HepG2 (cell line): ENCODE results near the gene GP1BA. TPM values are rescaled to one million over a fixed set of nuclear protein-coding genes. Genes with fewer than 3 reads are reported as not detected.
A peak's percentile ranks its signal among the peaks of the same experiment; 100 is the strongest.

ENCODE experiments used
- CCDC6 ChIP-seq: sonication (generic); formaldehyde crosslinking; IDR thresholded peaks from 2 replicates; pipeline ENCODE4 v1.8.1; 2022; ENCODE audit warnings: mild to moderate bottlenecking, missing genetic modification reagents, moderate library complexity
- HNRNPK ChIP-seq: fragments of 200-400 bp; formaldehyde crosslinking; IDR thresholded peaks from 2 replicates; pipeline ENCODE4 v1.6.1; 2018; ENCODE audit warnings: low read length, low read depth, moderate library complexity, mild to moderate bottlenecking; ENCODE audit not compliant: poor library complexity, severe bottlenecking
- KDM2A ChIP-seq: sonication (generic); formaldehyde crosslinking; IDR thresholded peaks from 2 replicates; pipeline ENCODE4 v1.4.0; 2020; ENCODE audit warnings: low read depth, missing genetic modification reagents, borderline replicate concordance
- KMT2B ChIP-seq: IDR thresholded peaks from 2 replicates; pipeline ENCODE4 v1.6.1; 2016; ENCODE audit warnings: missing genetic modification reagents, missing compliant biosample characterization
- MATR3 ChIP-seq: sonication (generic); formaldehyde crosslinking; IDR thresholded peaks from 2 replicates; pipeline ENCODE4 v1.4.0; 2020; ENCODE audit warnings: missing genetic modification reagents
- MIER3 ChIP-seq: IDR thresholded peaks from 2 replicates; pipeline ENCODE4 v1.6.1; 2016; ENCODE audit warnings: missing compliant biosample characterization, borderline replicate concordance
- PHF20 ChIP-seq: sonication (generic); formaldehyde crosslinking; IDR thresholded peaks from 2 replicates; pipeline ENCODE4 v1.5.0; 2020; ENCODE audit warnings: mild to moderate bottlenecking, missing genetic modification reagents
- TCF7L2 ChIP-seq: IDR thresholded peaks from 2 replicates; pipeline ENCODE4 v1.6.1; 2011; ENCODE audit warnings: mild to moderate bottlenecking, low read depth, low read length, moderate library complexity
- TP53 ChIP-seq: sonication (generic); formaldehyde crosslinking; conservative IDR thresholded peaks from 2 replicates; pipeline ENCODE4 v1.4.0; 2020; ENCODE audit warnings: missing genetic modification reagents
- ZBTB42 ChIP-seq: sonication (generic); formaldehyde crosslinking; IDR thresholded peaks from 2 replicates; pipeline ENCODE4 v1.5.0; 2020; ENCODE audit warnings: mild to moderate bottlenecking, missing genetic modification reagents
- ZNF607 ChIP-seq: sonication (generic); formaldehyde crosslinking; IDR thresholded peaks from 2 replicates; pipeline ENCODE4 v1.5.1; 2020; ENCODE audit warnings: missing genetic modification reagents, mild to moderate bottlenecking, borderline replicate concordance
- ZNF781 ChIP-seq: sonication (generic); formaldehyde crosslinking; IDR thresholded peaks from 2 replicates; pipeline ENCODE4 v1.5.1; 2020; ENCODE audit warnings: borderline replicate concordance, mild to moderate bottlenecking, missing genetic modification reagents; ENCODE audit errors: not compliant biosample characterization
- polyA plus RNA-seq, 8 experiments: library from polyadenylated mRNA; depleted of rRNA in 3 of 8; stranded (reverse) in 7 of 8; unstranded in 1 of 8; fragments of >200 nt; fragmentation: Illumina TruSeq in 4 of 8; extraction: Trizol in 4 of 8; gene quantifications; 2 replicates each; pipeline versions ENCODE4 v1.2.1 to v1.2.3, GENCODE V29; 2011 to 2016; ENCODE audit warnings: low read depth in 4 of 8, missing spikeins in 1 of 8, mixed read lengths in 1 of 8; ENCODE audit not compliant: insufficient read depth in 1 of 8
- total RNA-seq, 5 experiments: library from RNA; depleted of rRNA; stranded (reverse); fragments of >200 nt; fragmentation: Illumina TruSeq; extraction: Trizol; gene quantifications; 2 replicates each; pipeline ENCODE4 v1.2.3, GENCODE V29; 2016; ENCODE audit warnings: low read depth in 1 of 5
- TF ChIP-seq, protein P1 (sequence below): sonication (generic); formaldehyde crosslinking; conservative IDR thresholded peaks from 2 replicates; pipeline ENCODE4 v1.8.1; 2023; ENCODE audit warnings: missing genetic modification reagents
- TF ChIP-seq, protein P2 (sequence below): sonication (generic); formaldehyde crosslinking; IDR thresholded peaks from 2 replicates; pipeline ENCODE4 v1.8.0; 2022; ENCODE audit warnings: low read depth, missing genetic modification reagents
- TF ChIP-seq, protein P3 (sequence below): sonication (generic); formaldehyde crosslinking; IDR thresholded peaks from 2 replicates; pipeline ENCODE4 v1.8.0; 2022; ENCODE audit warnings: missing genetic modification reagents, low read depth, mild to moderate bottlenecking, borderline replicate concordance
- TF ChIP-seq, protein P4 (sequence below): IDR thresholded peaks from 2 replicates; pipeline ENCODE4 v1.6.1; 2012; ENCODE audit warnings: inconsistent platforms
- TF ChIP-seq, protein P5 (sequence below): IDR thresholded peaks from 2 replicates; pipeline ENCODE4 v1.6.1; 2016
- TF ChIP-seq, protein P6 (sequence below): sonication (generic); formaldehyde crosslinking; IDR thresholded peaks from 2 replicates; pipeline ENCODE4 v1.5.0; 2020; ENCODE audit warnings: mild to moderate bottlenecking, missing genetic modification reagents, moderate library complexity

Gene GP1BA
- total and polyA plus RNA-seq, 2 of the 13 experiments (the other 11 are each of a cell fraction or from before 2014, with no cell fraction given): not detected

DNA sequence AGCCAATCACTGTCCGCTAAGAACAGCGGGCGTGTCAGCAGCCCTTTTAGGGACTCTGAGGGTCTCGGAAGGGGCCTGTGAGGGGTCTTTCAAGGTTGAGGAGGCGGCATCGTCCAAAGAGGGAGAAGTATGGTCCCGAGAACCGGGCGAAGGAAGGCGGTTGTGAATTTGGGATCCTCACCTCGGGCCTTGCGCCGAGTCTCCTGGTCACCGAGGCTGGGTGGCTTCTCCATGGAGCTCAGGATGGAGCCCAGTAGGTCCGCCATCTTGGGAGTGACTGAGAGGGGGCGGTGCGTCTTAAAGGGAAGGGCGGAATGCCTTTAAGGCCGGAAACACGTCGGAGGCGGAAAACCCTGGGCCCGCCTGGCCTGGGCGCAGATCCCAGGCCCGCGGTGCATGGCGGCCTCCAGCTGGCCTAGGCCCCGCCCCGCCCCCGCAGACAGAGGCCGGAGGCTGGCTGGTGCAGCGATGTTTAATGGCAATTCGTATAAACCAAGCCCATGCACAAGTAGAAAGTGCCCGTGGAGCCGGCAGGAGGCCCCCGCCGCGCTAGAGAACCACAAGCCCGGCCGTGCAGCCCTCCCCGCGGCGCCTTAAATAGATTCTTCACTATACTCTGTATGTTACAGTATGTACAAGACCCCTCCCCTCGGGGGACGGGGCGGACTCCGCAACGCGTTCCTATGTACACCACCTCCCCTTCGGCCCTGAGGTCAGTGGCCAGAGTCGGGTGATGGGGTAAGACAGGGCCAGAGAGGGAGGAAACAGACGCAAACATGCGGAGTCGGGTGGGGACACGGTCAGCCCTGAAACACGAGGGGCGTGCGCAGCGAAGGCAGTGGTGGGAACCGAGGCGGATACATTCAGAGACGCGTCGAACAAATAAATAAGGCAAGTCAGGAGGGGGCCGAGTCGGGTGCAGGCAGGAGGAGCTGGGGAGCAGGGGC, 35.7 kb downstream of the GP1BA start, which contains the start of gene SPAG7 (continued):
- TF ChIP-seq ZNF781: no peak
- TF ChIP-seq, protein P1, sequence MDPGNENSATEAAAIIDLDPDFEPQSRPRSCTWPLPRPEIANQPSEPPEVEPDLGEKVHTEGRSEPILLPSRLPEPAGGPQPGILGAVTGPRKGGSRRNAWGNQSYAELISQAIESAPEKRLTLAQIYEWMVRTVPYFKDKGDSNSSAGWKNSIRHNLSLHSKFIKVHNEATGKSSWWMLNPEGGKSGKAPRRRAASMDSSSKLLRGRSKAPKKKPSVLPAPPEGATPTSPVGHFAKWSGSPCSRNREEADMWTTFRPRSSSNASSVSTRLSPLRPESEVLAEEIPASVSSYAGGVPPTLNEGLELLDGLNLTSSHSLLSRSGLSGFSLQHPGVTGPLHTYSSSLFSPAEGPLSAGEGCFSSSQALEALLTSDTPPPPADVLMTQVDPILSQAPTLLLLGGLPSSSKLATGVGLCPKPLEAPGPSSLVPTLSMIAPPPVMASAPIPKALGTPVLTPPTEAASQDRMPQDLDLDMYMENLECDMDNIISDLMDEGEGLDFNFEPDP: 0 out of 2 replicates have a peak, but pooled peaks have one; percentile 91
- 0 out of 2 replicates have a peak, but pooled peaks have one; percentile 36 for TF ChIP-seq CCDC6
- TF ChIP-seq ZBTB42: peak; percentile 79; the same call in 1 of the 2 replicates
- TF ChIP-seq, protein P2, sequence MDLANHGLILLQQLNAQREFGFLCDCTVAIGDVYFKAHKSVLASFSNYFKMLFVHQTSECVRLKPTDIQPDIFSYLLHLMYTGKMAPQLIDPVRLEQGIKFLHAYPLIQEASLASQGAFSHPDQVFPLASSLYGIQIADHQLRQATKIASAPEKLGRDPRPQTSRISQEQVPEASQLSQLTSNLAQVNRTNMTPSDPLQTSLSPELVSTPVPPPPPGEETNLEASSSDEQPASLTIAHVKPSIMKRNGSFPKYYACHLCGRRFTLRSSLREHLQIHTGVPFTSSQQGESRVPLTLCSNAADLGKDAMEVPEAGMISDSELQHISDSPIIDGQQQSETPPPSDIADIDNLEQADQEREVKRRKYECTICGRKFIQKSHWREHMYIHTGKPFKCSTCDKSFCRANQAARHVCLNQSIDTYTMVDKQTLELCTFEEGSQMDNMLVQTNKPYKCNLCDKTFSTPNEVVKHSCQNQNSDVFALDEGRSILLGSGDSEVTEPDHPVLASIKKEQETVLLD (CRISPR knock-in tag): peak; percentile 64; the same call in 1 of the 2 replicates
- TF ChIP-seq KMT2B (CRISPR knock-in tag): no peak; the same call in 1 of the 2 replicates
- no peak; the same call in 1 of the 2 replicates for TF ChIP-seq PHF20 (CRISPR knock-in tag)
- TF ChIP-seq, protein P3, sequence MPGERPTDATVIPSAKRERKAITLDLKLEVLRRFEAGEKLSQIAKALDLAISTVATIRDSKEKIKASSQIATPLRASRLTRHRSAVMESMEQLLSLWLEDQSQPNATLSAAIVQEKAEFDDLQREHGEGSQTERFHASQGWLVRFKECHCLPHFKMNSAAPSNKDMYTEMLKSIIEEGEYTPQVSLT: no peak
- TF ChIP-seq MIER3: peak; percentile 57; the same call in 1 of the 2 replicates
- TF ChIP-seq MATR3 (CRISPR knock-in tag): no peak
- TF ChIP-seq, protein P4, sequence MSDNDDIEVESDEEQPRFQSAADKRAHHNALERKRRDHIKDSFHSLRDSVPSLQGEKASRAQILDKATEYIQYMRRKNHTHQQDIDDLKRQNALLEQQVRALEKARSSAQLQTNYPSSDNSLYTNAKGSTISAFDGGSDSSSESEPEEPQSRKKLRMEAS: peak; percentile 80
- peak; percentile 68; the same call in 1 of the 2 replicates for TF ChIP-seq KDM2A (CRISPR knock-in tag)
- TF ChIP-seq ZNF607: peak; percentile 75; the same call in 1 of the 2 replicates
- TF ChIP-seq HNRNPK: peak; percentile 33
- no peak for TF ChIP-seq TCF7L2
- TF ChIP-seq, protein P5, sequence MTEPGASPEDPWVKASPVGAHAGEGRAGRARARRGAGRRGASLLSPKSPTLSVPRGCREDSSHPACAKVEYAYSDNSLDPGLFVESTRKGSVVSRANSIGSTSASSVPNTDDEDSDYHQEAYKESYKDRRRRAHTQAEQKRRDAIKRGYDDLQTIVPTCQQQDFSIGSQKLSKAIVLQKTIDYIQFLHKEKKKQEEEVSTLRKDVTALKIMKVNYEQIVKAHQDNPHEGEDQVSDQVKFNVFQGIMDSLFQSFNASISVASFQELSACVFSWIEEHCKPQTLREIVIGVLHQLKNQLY: 0 out of 2 replicates have a peak, but pooled peaks have one; percentile 10
- TF ChIP-seq, protein P6, sequence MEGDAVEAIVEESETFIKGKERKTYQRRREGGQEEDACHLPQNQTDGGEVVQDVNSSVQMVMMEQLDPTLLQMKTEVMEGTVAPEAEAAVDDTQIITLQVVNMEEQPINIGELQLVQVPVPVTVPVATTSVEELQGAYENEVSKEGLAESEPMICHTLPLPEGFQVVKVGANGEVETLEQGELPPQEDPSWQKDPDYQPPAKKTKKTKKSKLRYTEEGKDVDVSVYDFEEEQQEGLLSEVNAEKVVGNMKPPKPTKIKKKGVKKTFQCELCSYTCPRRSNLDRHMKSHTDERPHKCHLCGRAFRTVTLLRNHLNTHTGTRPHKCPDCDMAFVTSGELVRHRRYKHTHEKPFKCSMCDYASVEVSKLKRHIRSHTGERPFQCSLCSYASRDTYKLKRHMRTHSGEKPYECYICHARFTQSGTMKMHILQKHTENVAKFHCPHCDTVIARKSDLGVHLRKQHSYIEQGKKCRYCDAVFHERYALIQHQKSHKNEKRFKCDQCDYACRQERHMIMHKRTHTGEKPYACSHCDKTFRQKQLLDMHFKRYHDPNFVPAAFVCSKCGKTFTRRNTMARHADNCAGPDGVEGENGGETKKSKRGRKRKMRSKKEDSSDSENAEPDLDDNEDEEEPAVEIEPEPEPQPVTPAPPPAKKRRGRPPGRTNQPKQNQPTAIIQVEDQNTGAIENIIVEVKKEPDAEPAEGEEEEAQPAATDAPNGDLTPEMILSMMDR (CRISPR knock-in tag): 0 out of 2 replicates have a peak, but pooled peaks have one; percentile 26
- no peak for TF ChIP-seq TP53 (CRISPR knock-in tag)
